Large intestine (tissue), 12 donors: ENCODE data around the gene TSPYL4. TPM values are rescaled to one million over a fixed set of nuclear protein-coding genes. Genes with fewer than 3 reads are reported as not detected.

Experiments
- DNase-seq, 2 donors: peaks; one replicate each; pipeline versions ENCODE4 v3.0.0 to v3.0.0-alpha.2; 2013
- H3K27ac ChIP-seq: one replicate; pipeline ENCODE4 v1.5.1; 2013; ENCODE audit warnings: low read length
- H3K27me3 ChIP-seq: 2 replicates; pipeline ENCODE4 v1.6.1; 2013; ENCODE audit warnings: low read length; ENCODE audit not compliant: control insufficient read depth, insufficient read depth
- H3K36me3 ChIP-seq: 2 replicates; pipeline ENCODE4 v1.6.1; 2013; ENCODE audit warnings: low read length; ENCODE audit not compliant: control insufficient read depth, insufficient read depth
- H3K4me1 ChIP-seq: one replicate; pipeline ENCODE4 v1.6.1; 2013; ENCODE audit warnings: low read length; ENCODE audit not compliant: control insufficient read depth, insufficient read depth
- H3K4me3 ChIP-seq: one replicate; pipeline ENCODE4 v1.5.1; 2013; ENCODE audit warnings: low read length
- H3K9me3 ChIP-seq: one replicate; pipeline ENCODE4 v1.6.1; 2013; ENCODE audit warnings: mild to moderate bottlenecking, low read depth, low read length, moderate library complexity; ENCODE audit not compliant: control insufficient read depth
- WGBS: methylation state at CpG from one replicate; pipeline ENCODE4 v1.1.5; 2013; ENCODE audit warnings: low lambda C conversion rate; ENCODE audit not compliant: insufficient coverage; 5-methylcytosine and 5-hydroxymethylcytosine counted together
- long read RNA-seq, 11 donors: transcript quantifications; one replicate each; lab custom pipeline, GENCODE V29; 2026
- polyA plus RNA-seq: library from polyadenylated mRNA; unstranded; fragments of 120-200 nt; gene quantifications from one replicate; pipeline ENCODE4 v1.2.1, GENCODE V29; 2013

Gene TSPYL4
- polyA plus RNA-seq: 22.3 TPM
- long read RNA-seq, donor 1, full-length matches to known transcripts: 28 of 28 reads
- long read RNA-seq, donor 1, partial matches to known transcripts: 0 of 28 reads
- long read RNA-seq, donor 1, other reads (novel, unspliced or antisense): 0 of 28 reads
- long read RNA-seq, donor 2, full-length matches to known transcripts: 50 of 50 reads
- long read RNA-seq, donor 2, partial matches to known transcripts: 0 of 50 reads
- long read RNA-seq, donor 2, other reads (novel, unspliced or antisense): 0 of 50 reads
- long read RNA-seq, donor 3, full-length matches to known transcripts: 58 of 58 reads
- long read RNA-seq, donor 3, partial matches to known transcripts: 0 of 58 reads
- long read RNA-seq, donor 3, other reads (novel, unspliced or antisense): 0 of 58 reads
- long read RNA-seq, donor 4, full-length matches to known transcripts: 11 of 11 reads
- long read RNA-seq, donor 4, partial matches to known transcripts: 0 of 11 reads
- long read RNA-seq, donor 4, other reads (novel, unspliced or antisense): 0 of 11 reads
- long read RNA-seq, donor 5, full-length matches to known transcripts: 37 of 37 reads
- long read RNA-seq, donor 5, partial matches to known transcripts: 0 of 37 reads
- long read RNA-seq, donor 5, other reads (novel, unspliced or antisense): 0 of 37 reads
- long read RNA-seq, donor 6, full-length matches to known transcripts: 67 of 67 reads
- long read RNA-seq, donor 6, partial matches to known transcripts: 0 of 67 reads
- long read RNA-seq, donor 6, other reads (novel, unspliced or antisense): 0 of 67 reads
- long read RNA-seq, donor 7, full-length matches to known transcripts: 62 of 62 reads
- long read RNA-seq, donor 7, partial matches to known transcripts: 0 of 62 reads
- long read RNA-seq, donor 7, other reads (novel, unspliced or antisense): 0 of 62 reads
- long read RNA-seq, donor 8, full-length matches to known transcripts: 76 of 76 reads
- long read RNA-seq, donor 8, partial matches to known transcripts: 0 of 76 reads
- long read RNA-seq, donor 8, other reads (novel, unspliced or antisense): 0 of 76 reads
- long read RNA-seq, donor 9, full-length matches to known transcripts: 80 of 80 reads
- long read RNA-seq, donor 9, partial matches to known transcripts: 0 of 80 reads
- long read RNA-seq, donor 9, other reads (novel, unspliced or antisense): 0 of 80 reads
- long read RNA-seq, donor 10, full-length matches to known transcripts: 62 of 62 reads
- long read RNA-seq, donor 10, partial matches to known transcripts: 0 of 62 reads
- long read RNA-seq, donor 10, other reads (novel, unspliced or antisense): 0 of 62 reads
- long read RNA-seq, donor 11, full-length matches to known transcripts: 43 of 43 reads
- long read RNA-seq, donor 11, partial matches to known transcripts: 0 of 43 reads
- long read RNA-seq, donor 11, other reads (novel, unspliced or antisense): 0 of 43 reads

GRCh38 chr6:116253505-116254296 lies at the start of gene TSPYL4:
Gene TSPYL4 (minus strand): TSS chr6:116254075. CDS start chr6:116254008, 67 bp downstream.
- Histone ChIP-seq H3K36me3 (no peaks in the 10 kb centered on the region), H3K4me3 (peak within 1 kb of the TSS; percentile 92), H3K27me3 (no peaks in the 10 kb centered on the region), H3K9me3 (no peaks in the 10 kb centered on the region), H3K27ac (peak within 1 kb of the TSS; percentile 69), H3K4me1 (peaks cover 27% of the 10 kb centered on the region)
- 0% methylated on average over 1 of the region's 53 CpGs for WGBS
- DNase-seq: peak; percentile 95 to 96

- H3K9me3 ChIP-seq: no peaks in the 10 kb centered on the region
- H3K27ac ChIP-seq: no peak overlapping the region
- H3K27me3 ChIP-seq: no peaks in the 10 kb centered on the region
- no CpG with 5 or more reads among the region's 3 CpGs for WGBS
- no peaks in the 10 kb centered on the region for H3K4me1 ChIP-seq
- no peaks in the 10 kb centered on the region for H3K36me3 ChIP-seq
- DNase-seq: no peak
- no peak overlapping the region for H3K4me3 ChIP-seq
These were observed 47.2 kb upstream of the TSPYL4 start for GRCh38 chr6:116301104-116301503.

DNA sequence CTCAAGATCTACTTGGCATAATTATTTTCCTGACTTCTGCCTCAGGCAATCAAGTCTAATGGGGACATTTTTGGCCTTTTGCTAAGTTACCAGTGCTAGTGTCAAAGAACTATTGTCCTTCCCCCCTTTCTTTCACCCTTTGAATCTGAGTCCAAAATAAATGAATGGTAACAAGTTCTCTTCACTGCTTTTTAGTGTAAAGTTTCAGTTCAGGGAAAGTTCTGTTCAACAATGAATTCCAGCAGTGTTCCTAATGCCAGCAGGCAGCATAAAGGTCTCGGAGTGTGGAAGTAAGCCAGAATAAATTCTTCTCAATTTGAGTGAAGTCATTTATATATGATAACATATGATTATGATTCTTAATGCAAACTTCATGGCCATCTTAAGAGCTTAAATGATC lies 46.7 kb upstream of the TSPYL4 start:
- WGBS: no CpG with 5 or more reads among the region's 1 CpG
- no peaks in the 10 kb centered on the region for H3K36me3 ChIP-seq
- DNase-seq: no peak
- H3K4me3 ChIP-seq: no peak overlapping the region
- no peaks in the 10 kb centered on the region for H3K9me3 ChIP-seq
- H3K27ac ChIP-seq: no peak overlapping the region
- no peaks in the 10 kb centered on the region for H3K4me1 ChIP-seq
- no peaks in the 10 kb centered on the region for H3K27me3 ChIP-seq

DNA sequence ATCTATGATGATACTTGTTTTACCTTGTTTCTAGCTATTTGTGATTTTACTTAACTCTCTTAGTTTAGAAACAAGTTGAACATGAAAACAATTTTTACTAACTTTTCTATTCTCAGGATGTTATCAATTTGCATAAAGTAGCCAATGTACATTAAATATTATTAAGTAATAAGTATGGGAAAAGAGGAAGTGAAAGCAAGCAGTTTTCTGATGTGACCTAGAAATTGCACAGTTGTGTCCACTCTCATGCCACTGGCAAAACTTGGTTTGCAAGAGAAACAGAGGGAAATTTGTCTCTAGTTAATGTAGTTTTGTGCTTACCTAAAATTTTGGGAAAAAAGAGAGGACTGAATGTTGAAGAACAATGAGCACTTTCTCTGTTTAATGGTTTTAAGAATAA lies 45.1 kb upstream of the TSPYL4 start:
- no peak for DNase-seq
- H3K27me3 ChIP-seq: no peaks in the 10 kb centered on the region
- H3K9me3 ChIP-seq: no peaks in the 10 kb centered on the region
- H3K27ac ChIP-seq: no peak overlapping the region
- no peak overlapping the region for H3K4me3 ChIP-seq
- no peaks in the 10 kb centered on the region for H3K4me1 ChIP-seq
- H3K36me3 ChIP-seq: no peaks in the 10 kb centered on the region

DNA sequence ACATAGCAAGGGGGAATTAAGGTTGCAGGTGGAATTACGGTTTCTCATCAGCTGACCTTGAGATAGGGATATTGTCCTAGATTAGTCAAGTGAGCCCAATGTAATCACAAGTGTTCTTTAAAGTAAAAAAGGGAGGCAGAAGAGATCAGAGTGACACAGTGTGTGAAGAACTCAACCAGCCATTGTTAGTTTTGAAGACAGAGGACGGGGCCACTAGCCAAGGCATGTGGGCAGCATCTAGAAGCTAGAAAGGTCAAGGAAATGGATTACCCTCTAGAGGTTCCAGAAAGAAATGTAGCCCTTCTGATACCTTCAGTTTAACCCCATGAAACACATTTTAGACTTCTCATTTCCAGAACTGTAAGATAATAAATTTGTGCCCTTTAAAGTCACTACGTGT lies 44.4 kb upstream of the TSPYL4 start:
- WGBS: 100% methylated on average over 1 of the region's 3 CpGs
- H3K4me1 ChIP-seq: no peaks in the 10 kb centered on the region
- H3K4me3 ChIP-seq: no peak overlapping the region
- H3K27me3 ChIP-seq: no peaks in the 10 kb centered on the region
- H3K27ac ChIP-seq: no peak overlapping the region
- no peak for DNase-seq
- H3K36me3 ChIP-seq: no peaks in the 10 kb centered on the region
- H3K9me3 ChIP-seq: no peaks in the 10 kb centered on the region

DNA sequence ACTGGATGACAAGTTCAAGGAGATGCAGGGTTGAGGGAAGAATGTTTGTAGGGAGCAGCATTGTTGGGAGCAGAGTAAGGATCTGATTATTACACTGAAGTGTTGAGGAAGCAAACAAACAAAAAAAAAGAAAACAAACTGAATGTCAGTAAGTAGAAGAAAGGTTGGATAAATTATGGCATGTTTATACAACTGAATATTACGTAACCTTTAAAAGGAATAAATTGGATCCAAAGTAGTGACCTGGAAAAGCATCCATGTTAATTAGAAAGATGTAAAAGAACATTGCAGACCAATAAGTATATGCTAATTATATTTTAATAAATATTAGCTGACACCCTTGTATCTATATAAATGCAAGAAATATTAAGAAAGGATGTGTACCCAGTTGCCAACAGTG lies 38.7 kb upstream of the TSPYL4 start:
- H3K9me3 ChIP-seq: no peaks in the 10 kb centered on the region
- DNase-seq: no peak
- H3K36me3 ChIP-seq: no peaks in the 10 kb centered on the region
- H3K27ac ChIP-seq: no peak overlapping the region
- no peak overlapping the region for H3K4me3 ChIP-seq
- no peaks in the 10 kb centered on the region for H3K27me3 ChIP-seq
- no peaks in the 10 kb centered on the region for H3K4me1 ChIP-seq
- 100% methylated on average over 1 of the region's 1 CpG for WGBS

- no peak overlapping the region for H3K4me3 ChIP-seq
- H3K9me3 ChIP-seq: no peaks in the 10 kb centered on the region
- no peak for DNase-seq
- no peak overlapping the region for H3K27ac ChIP-seq
- 97% methylated on average over 4 of the region's 4 CpGs for WGBS
- no peaks in the 10 kb centered on the region for H3K27me3 ChIP-seq
- H3K4me1 ChIP-seq: no peaks in the 10 kb centered on the region
- no peaks in the 10 kb centered on the region for H3K36me3 ChIP-seq
These were observed 38.0 kb upstream of the TSPYL4 start for GRCh38 chr6:116291701-116292396.

DNA sequence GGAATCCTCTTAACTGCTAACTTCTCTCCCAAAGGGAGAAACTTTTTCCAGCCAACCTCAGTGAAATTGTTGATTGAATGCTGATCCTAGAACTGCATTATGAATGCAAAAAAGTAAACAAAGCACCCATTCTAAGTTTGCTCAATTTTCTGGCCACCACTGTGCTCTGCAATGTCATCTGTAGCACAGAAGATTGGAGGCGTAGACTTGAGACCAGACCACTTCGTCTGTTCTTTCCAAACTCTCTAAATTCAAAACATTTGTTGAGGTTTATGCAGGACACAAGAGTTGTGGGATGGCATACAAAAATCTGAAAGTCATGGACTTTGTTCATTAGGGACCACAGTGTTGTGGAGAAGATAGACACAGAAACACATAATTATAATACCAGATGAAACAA lies 36.9 kb upstream of the TSPYL4 start:
- Histone ChIP-seq H3K36me3 (no peaks in the 10 kb centered on the region), H3K27ac (no peak overlapping the region), H3K4me1 (no peaks in the 10 kb centered on the region), H3K27me3 (no peaks in the 10 kb centered on the region), H3K4me3 (no peak overlapping the region), H3K9me3 (no peaks in the 10 kb centered on the region)
- no CpG with 5 or more reads among the region's 2 CpGs for WGBS
- DNase-seq: no peak

- WGBS: no CpG with 5 or more reads among the region's 2 CpGs
- DNase-seq: no peak
- H3K27ac ChIP-seq: no peak overlapping the region
- H3K4me3 ChIP-seq: no peak overlapping the region
- H3K36me3 ChIP-seq: no peaks in the 10 kb centered on the region
- no peaks in the 10 kb centered on the region for H3K27me3 ChIP-seq
- no peaks in the 10 kb centered on the region for H3K4me1 ChIP-seq
- H3K9me3 ChIP-seq: no peaks in the 10 kb centered on the region
These were observed 36.0 kb upstream of the TSPYL4 start for GRCh38 chr6:116289876-116290275.
